GM23248 (cell line): ENCODE data around the gene CYP27A1.

ENCODE experiments used
- EZH2 ChIP-seq: fragments of 200-600 bp; sonication (generic); IDR thresholded peaks from 2 replicates; pipeline ENCODE4 v1.6.1; 2018; ENCODE audit warnings: antibody characterized with exemption, mild to moderate bottlenecking; ENCODE audit not compliant: insufficient read depth, poor library complexity, severe bottlenecking
- EZH2phosphoT487 ChIP-seq: fragments of 200-600 bp; sonication (generic); IDR thresholded peaks from 2 replicates; pipeline ENCODE4 v1.6.1; 2018; ENCODE audit warnings: antibody characterized with exemption, moderate library complexity, mild to moderate bottlenecking, low read depth; ENCODE audit not compliant: insufficient read depth

GRCh38 chr2:218828477-218828778 is 46.5 kb downstream of the CYP27A1 start:
- no peak for TF ChIP-seq EZH2
- TF ChIP-seq EZH2phosphoT487: no peak
